LHCN-M2 (cell line): ENCODE data around the gene NDUFA1. TPM values are rescaled to one million over a fixed set of nuclear protein-coding genes. Genes with fewer than 3 reads are reported as not detected.
"Not testable (repeated sequence)": the region's sequence is repeated elsewhere in the genome, so short reads cannot be mapped to it uniquely, and the experiment has no call there.

Source experiments
- DNase-seq: peaks from one replicate; pipeline ENCODE4 v3.0.0-alpha.2; 2012; ENCODE audit warnings: low read depth
- total RNA-seq: library from RNA; depleted of rRNA; stranded (reverse); fragments of >200 nt; gene quantifications from 2 replicates; pipeline ENCODE4 v1.2.3, GENCODE V29; 2014; rRNA removed

Gene NDUFA1
- total RNA-seq, 1 experiment from 2014 or later, result 44.5 TPM

GRCh38 chrX:119900976-119901375 lies 29.3 kb downstream of the NDUFA1 start:
- no peak for DNase-seq

GRCh38 chrX:119916310-119916709 lies 44.7 kb downstream of the NDUFA1 start:
- DNase-seq, result no peak

GRCh38 chrX:119917877-119918276 lies 46.2 kb downstream of the NDUFA1 start:
- no peak for DNase-seq

- DNase-seq, result no peak
Measured at GRCh38 chrX:119919835-119920585, 48.4 kb downstream of the NDUFA1 start.

GRCh38 chrX:119922391-119922790 lies 50.8 kb downstream of the NDUFA1 start:
- DNase-seq, result not testable (repeated sequence)

Other genes starting within 250 kb of the NDUFA1 start
- gene SEPTIN6, start 178.7 kb upstream of the NDUFA1 start, total RNA-seq, result 14.4 and 18.6 TPM in 2 replicates
- 0.51 and 0.69 TPM in 2 replicates for gene SOWAHD, start 113.2 kb upstream of the NDUFA1 start, total RNA-seq
- 3,089 and 6,376 TPM in 2 replicates for gene RPL39, start 80.2 kb upstream of the NDUFA1 start, total RNA-seq
- 2.4 and 3.7 TPM in 2 replicates for gene UPF3B, start 18.9 kb upstream of the NDUFA1 start, total RNA-seq
- gene RNF113A, start 99 bp upstream of the NDUFA1 start, total RNA-seq, result 15.9 and 17.6 TPM in 2 replicates
- not detected in 2 replicates for gene AKAP14, start 24.1 kb downstream of the NDUFA1 start, total RNA-seq
- 4.2 and 4.8 TPM in 2 replicates for gene NKAP, start 71.9 kb downstream of the NDUFA1 start, total RNA-seq
- not detected in 2 replicates for gene RHOXF2B, start 205.9 kb downstream of the NDUFA1 start, total RNA-seq
- gene RHOXF1, start 244.1 kb downstream of the NDUFA1 start, total RNA-seq, result not detected in 2 replicates